GDM1 (cell line): ENCODE data around the gene CMIP.
"Not testable (repeated sequence)": the region's sequence is repeated elsewhere in the genome, so short reads cannot be mapped to it uniquely, and the experiment has no call there.

Experiments used
- DNase-seq: peaks from one replicate; lab custom pipeline; 2025; lab: John Stamatoyannopoulos, UW

CMIP gene

GRCh38 chr16:81444448-81445121 is at the start of gene CMIP:
Gene CMIP, plus strand, starts transcription at chr16:81444808.
- peak; percentile 45 for DNase-seq

- DNase-seq, result no peak
These were observed 49.5 kb upstream of the CMIP start for GRCh38 chr16:81394966-81395655.

- DNase-seq, result no peak
These were observed 47.3 kb upstream of the CMIP start for GRCh38 chr16:81397058-81397878.

GRCh38 chr16:81397879-81398520 is 46.6 kb upstream of the CMIP start:
- DNase-seq, result no peak

GRCh38 chr16:81399909-81400308 is 44.7 kb upstream of the CMIP start:
- no peak for DNase-seq

- DNase-seq, result no peak
These were observed 43.3 kb upstream of the CMIP start for GRCh38 chr16:81401035-81401950.

GRCh38 chr16:81403208-81403600 is 41.4 kb upstream of the CMIP start:
- no peak for DNase-seq

- peak; percentile 50 for DNase-seq
These were observed 40.8 kb upstream of the CMIP start for GRCh38 chr16:81403601-81404391.

- DNase-seq, result not testable (repeated sequence)
These were observed 39.6 kb upstream of the CMIP start for GRCh38 chr16:81405002-81405401.

GRCh38 chr16:81405702-81406113 is 38.9 kb upstream of the CMIP start:
- DNase-seq, result no peak

- no peak for DNase-seq
These were observed 36.1 kb upstream of the CMIP start for GRCh38 chr16:81408409-81408950.

- no peak for DNase-seq
These were observed 35.5 kb upstream of the CMIP start for GRCh38 chr16:81409016-81409556.

- DNase-seq, result no peak
These were observed 33.8 kb upstream of the CMIP start for GRCh38 chr16:81410643-81411293.

- no peak for DNase-seq
These were observed 31.2 kb upstream of the CMIP start for GRCh38 chr16:81413245-81413990.

- DNase-seq, result no peak
These were observed 28.9 kb upstream of the CMIP start for GRCh38 chr16:81415751-81416150.

GRCh38 chr16:81416749-81417148 is 27.9 kb upstream of the CMIP start:
- no peak for DNase-seq

GRCh38 chr16:81417210-81417609 is 27.4 kb upstream of the CMIP start:
- DNase-seq, result no peak

GRCh38 chr16:81419806-81420205 is 24.8 kb upstream of the CMIP start:
- no peak for DNase-seq

- DNase-seq, result no peak
These were observed 23.5 kb upstream of the CMIP start for GRCh38 chr16:81421126-81421525.
